Ishikawa (cell line): ENCODE results near the gene THAP4.

Source experiments
- CEBPB ChIP-seq: IDR thresholded peaks from 2 replicates; pipeline ENCODE4 v1.6.1; 2012
- CREB1 ChIP-seq: IDR thresholded peaks from 2 replicates; pipeline ENCODE4 v1.6.1; 2012; ENCODE audit warnings: low read depth
- EGR1 ChIP-seq: IDR thresholded peaks from 2 replicates; pipeline ENCODE4 v1.6.1; 2012
- EP300 ChIP-seq: IDR thresholded peaks from 2 replicates; pipeline ENCODE4 v1.6.1; 2012; ENCODE audit warnings: borderline replicate concordance
- FOXM1 ChIP-seq: IDR thresholded peaks from 2 replicates; pipeline ENCODE4 v1.6.1; 2012; ENCODE audit warnings: low read depth, borderline replicate concordance
- NFIC ChIP-seq: IDR thresholded peaks from 2 replicates; pipeline ENCODE4 v1.6.1; 2012
- RAD21 ChIP-seq: IDR thresholded peaks from 2 replicates; pipeline ENCODE4 v1.6.1; 2012; ENCODE audit warnings: low read depth
- REST ChIP-seq: IDR thresholded peaks from 2 replicates; pipeline ENCODE4 v1.6.1; 2012; ENCODE audit warnings: low read depth, mild to moderate bottlenecking
- TAF1 ChIP-seq: IDR thresholded peaks from 2 replicates; pipeline ENCODE4 v1.6.1; 2012; ENCODE audit warnings: low read depth, mild to moderate bottlenecking
- TCF12 ChIP-seq: IDR thresholded peaks from 2 replicates; pipeline ENCODE4 v1.6.1; 2012; ENCODE audit warnings: low read depth
- TEAD4 ChIP-seq: IDR thresholded peaks from 2 replicates; pipeline ENCODE4 v1.6.1; 2012
- USF1 ChIP-seq: IDR thresholded peaks from 2 replicates; pipeline ENCODE4 v1.6.1; 2012
- YY1 ChIP-seq: IDR thresholded peaks from 2 replicates; pipeline ENCODE4 v1.6.1; 2012; ENCODE audit warnings: low read depth
- ZBTB7A ChIP-seq: IDR thresholded peaks from 2 replicates; pipeline ENCODE4 v1.6.1; 2012; ENCODE audit warnings: low read depth
- TF ChIP-seq, protein P1 (sequence below): IDR thresholded peaks from 2 replicates; pipeline ENCODE4 v1.6.1; 2012

The THAP4 gene

DNA sequence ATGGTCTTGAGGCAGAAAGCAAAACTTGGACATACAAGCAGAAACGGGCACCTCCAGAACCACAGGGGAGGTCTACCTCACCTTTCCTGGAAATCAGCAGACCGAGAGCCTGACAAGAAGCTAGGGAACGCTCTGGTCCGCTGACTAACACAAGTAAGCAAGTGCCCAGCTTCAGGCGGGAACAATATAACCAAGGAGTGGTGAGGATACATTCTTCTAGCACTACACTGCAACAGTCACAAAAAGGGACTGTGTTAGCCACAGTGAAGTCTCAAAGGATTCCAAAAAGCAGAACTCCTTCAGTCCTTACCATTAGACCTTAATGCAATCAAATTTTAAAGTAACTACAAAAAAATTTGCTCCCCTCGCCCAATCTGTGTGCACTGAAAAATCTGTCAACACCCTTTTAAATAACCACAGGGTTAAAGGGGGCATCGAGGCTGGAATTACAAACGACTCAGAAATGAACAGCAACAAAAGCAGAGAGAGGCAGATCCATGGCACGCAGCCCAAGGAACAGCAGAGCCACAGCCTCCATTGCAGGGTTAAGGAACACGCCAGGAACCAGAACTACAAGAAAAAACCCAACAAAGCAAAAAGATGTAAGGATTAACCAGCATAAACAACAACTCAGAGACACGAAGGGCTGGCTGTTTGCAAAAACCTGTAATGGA, 7.1 kb downstream of the THAP4 start:
- TF ChIP-seq RAD21: no peak
- no peak for TF ChIP-seq EGR1
- no peak for TF ChIP-seq CREB1
- TF ChIP-seq TCF12: no peak
- TF ChIP-seq, protein P1, sequence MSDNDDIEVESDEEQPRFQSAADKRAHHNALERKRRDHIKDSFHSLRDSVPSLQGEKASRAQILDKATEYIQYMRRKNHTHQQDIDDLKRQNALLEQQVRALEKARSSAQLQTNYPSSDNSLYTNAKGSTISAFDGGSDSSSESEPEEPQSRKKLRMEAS: no peak
- no peak for TF ChIP-seq TEAD4
- TF ChIP-seq FOXM1: no peak
- TF ChIP-seq TAF1: no peak
- TF ChIP-seq USF1: no peak
- no peak for TF ChIP-seq CEBPB
- TF ChIP-seq REST: no peak
- no peak for TF ChIP-seq NFIC
- no peak for TF ChIP-seq EP300
- TF ChIP-seq YY1: no peak
- no peak for TF ChIP-seq ZBTB7A

DNA sequence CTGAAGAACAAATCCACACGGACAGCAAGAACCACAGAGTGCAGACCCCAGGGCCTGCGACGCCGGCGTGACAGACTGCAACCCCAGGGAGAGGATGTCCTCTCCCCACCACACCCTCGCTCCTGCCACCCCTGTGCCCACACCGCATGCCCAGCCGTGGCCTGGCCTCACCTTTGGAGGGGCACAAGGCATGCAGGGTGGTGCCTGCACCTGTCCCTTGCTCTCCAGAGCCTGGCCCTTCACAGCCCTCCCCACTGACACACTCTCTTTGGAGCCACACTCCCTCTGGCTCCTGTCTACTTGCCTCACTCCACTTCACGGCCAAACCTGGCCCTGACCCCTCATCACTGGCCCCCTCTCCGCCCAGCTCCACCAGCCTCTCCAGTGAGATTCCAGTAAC, 9.3 kb downstream of the THAP4 start:
- no peak for TF ChIP-seq REST
- TF ChIP-seq ZBTB7A: no peak
- no peak for TF ChIP-seq YY1
- TF ChIP-seq TCF12: no peak
- TF ChIP-seq, protein P1: no peak
- TF ChIP-seq EGR1: no peak
- TF ChIP-seq CEBPB: no peak
- TF ChIP-seq EP300: no peak
- TF ChIP-seq RAD21: no peak
- TF ChIP-seq FOXM1: no peak
- no peak for TF ChIP-seq USF1
- TF ChIP-seq TAF1: no peak
- TF ChIP-seq CREB1: no peak

DNA sequence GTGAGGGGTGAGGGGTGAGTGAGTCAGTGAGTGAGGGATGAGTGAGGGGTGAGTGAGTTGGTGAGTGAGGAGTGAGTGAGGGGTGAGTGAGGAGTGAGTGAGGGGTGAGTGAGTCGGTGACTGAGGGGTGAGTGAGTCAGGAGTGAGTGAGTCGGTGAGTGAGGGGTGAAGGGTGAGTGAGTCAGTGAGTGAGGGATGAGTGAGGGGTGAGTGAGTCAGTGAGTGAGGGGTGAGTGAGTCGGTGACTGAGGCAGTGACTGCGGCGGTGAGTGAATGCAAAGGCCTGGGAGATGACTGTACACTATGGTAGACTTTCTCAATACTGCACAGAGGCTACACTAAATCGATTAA, 16.6 kb downstream of the THAP4 start:
- TF ChIP-seq, protein P1: no peak
- no peak for TF ChIP-seq CEBPB
- TF ChIP-seq YY1: no peak
- no peak for TF ChIP-seq EP300
- no peak for TF ChIP-seq TCF12
- TF ChIP-seq TEAD4: no peak
- TF ChIP-seq NFIC: no peak
- no peak for TF ChIP-seq ZBTB7A
- no peak for TF ChIP-seq CREB1
- no peak for TF ChIP-seq RAD21
- no peak for TF ChIP-seq EGR1
- no peak for TF ChIP-seq TAF1
- TF ChIP-seq USF1: no peak
- TF ChIP-seq REST: no peak
- no peak for TF ChIP-seq FOXM1
